MM.1S (cell line): ENCODE measurements around the gene COLEC12.

Experiments
- CTCF ChIP-seq: fragments of 300-600 bp; sonication (generic); IDR thresholded peaks from 2 replicates; pipeline ENCODE4 v1.5.1; 2016; ENCODE audit warnings: antibody characterized with exemption, low read length, mixed read lengths
- EZH2 ChIP-seq: fragments of 300-600 bp; sonication (generic); optimal IDR thresholded peaks from 2 replicates; pipeline ENCODE3; 2017; ENCODE audit warnings: low read depth, mild to moderate bottlenecking, antibody characterized with exemption, low read length, mixed read lengths
- EZH2phosphoT487 ChIP-seq: fragments of 300-600 bp; sonication (generic); IDR thresholded peaks from 2 replicates; pipeline ENCODE4 v1.6.1; 2018; ENCODE audit warnings: antibody characterized with exemption, low read length

- TF ChIP-seq CTCF (no peak), EZH2 (no peak), EZH2phosphoT487 (no peak)
Observed at GRCh38 chr18:393574-393957, 106.9 kb downstream of the COLEC12 start.
